ENCODE data around the gene TXNL4A. TPM values are rescaled to one million over a fixed set of nuclear protein-coding genes. Genes with fewer than 3 reads are reported as not detected.
A peak's percentile ranks its signal among the peaks of the same experiment; 100 is the strongest.
"Not testable (repeated sequence)": the region's sequence is repeated elsewhere in the genome, so short reads cannot be mapped to it uniquely, and the experiment has no call there.

TXNL4A gene
- total RNA-seq, 1 donor from 2014 or later = 78.2 TPM

GRCh38 chr18:80004600-80005342 is 16.4 kb upstream of the TXNL4A start:
- intact Hi-C loops (cut with DNase I) = no loop called here
- ATAC-seq (ENCODE audit: poor library complexity) (no peak), DNase-seq (no peak)

GRCh38 chr18:80002468-80002867 is 14.1 kb upstream of the TXNL4A start:
- no peak for DNase-seq
- no peak for ATAC-seq (ENCODE audit: poor library complexity)
- intact Hi-C loops (cut with DNase I) = no loop called here

- ATAC-seq (ENCODE audit: poor library complexity) (no peak), DNase-seq (no peak)
- intact Hi-C loops (cut with DNase I) = no loop called here
Measured at GRCh38 chr18:80000877-80001276, 12.5 kb upstream of the TXNL4A start.

- intact Hi-C loops (cut with DNase I); DNase-seq; ATAC-seq (ENCODE audit: poor library complexity): not testable (repeated sequence)
Measured at GRCh38 chr18:79999701-80000100, 11.3 kb upstream of the TXNL4A start.

- no peak for ATAC-seq (ENCODE audit: poor library complexity)
- DNase-seq = no peak
- intact Hi-C loops (cut with DNase I) = no loop called here
Measured at GRCh38 chr18:79991494-79991893, 3.1 kb upstream of the TXNL4A start.

- DNase-seq = no peak
- intact Hi-C loops (cut with DNase I) = no loop called here
Measured at GRCh38 chr18:79989195-79989497, 783 bp upstream of the TXNL4A start.

GRCh38 chr18:79988071-79988450 is 302 bp downstream of the TXNL4A start:
- intact Hi-C loops (cut with DNase I) = no loop called here
- DNase-seq (peak; percentile 78), ATAC-seq (ENCODE audit: poor library complexity) (peak; percentile 65)

More at GRCh38 chr18:79989195-79989497, 783 bp upstream of the TXNL4A start:
- ATAC-seq (ENCODE audit: poor library complexity) = no peak

GRCh38 chr18:79987566-79987965 is 797 bp downstream of the TXNL4A start:
- intact Hi-C loops (cut with DNase I) = no loop called here
- DNase-seq = no peak
- no peak for ATAC-seq (ENCODE audit: poor library complexity)

- intact Hi-C loops (cut with DNase I) = no loop called here
- DNase-seq (no peak), ATAC-seq (ENCODE audit: poor library complexity) (no peak)
Measured at GRCh38 chr18:79986726-79987125, 1.6 kb downstream of the TXNL4A start.

GRCh38 chr18:79985172-79985571 is 3.2 kb downstream of the TXNL4A start:
- intact Hi-C loops (cut with DNase I) = no loop called here
- DNase-seq (no peak), ATAC-seq (ENCODE audit: poor library complexity) (no peak)

- DNase-seq (no peak), ATAC-seq (ENCODE audit: poor library complexity) (no peak)
- intact Hi-C loops (cut with DNase I) = no loop called here
Measured at GRCh38 chr18:79983793-79984192, 4.6 kb downstream of the TXNL4A start.

- no peak for DNase-seq
- intact Hi-C loops (cut with DNase I) = no loop called here
- ATAC-seq (ENCODE audit: poor library complexity) = no peak
Measured at GRCh38 chr18:79983253-79983652, 5.1 kb downstream of the TXNL4A start.

- intact Hi-C loops (cut with DNase I) = no loop called here
- DNase-seq (no peak), ATAC-seq (ENCODE audit: poor library complexity) (peak; percentile 19)
Measured at GRCh38 chr18:79982736-79983135, 5.6 kb downstream of the TXNL4A start.

GRCh38 chr18:79980585-79980984 is 7.8 kb downstream of the TXNL4A start:
- ATAC-seq (ENCODE audit: poor library complexity) (no peak), DNase-seq (no peak)
- intact Hi-C loops (cut with DNase I) = no loop called here

GRCh38 chr18:79979843-79980242 is 8.5 kb downstream of the TXNL4A start:
- ATAC-seq (ENCODE audit: poor library complexity) (no peak), DNase-seq (no peak)
- intact Hi-C loops (cut with DNase I) = no loop called here

GRCh38 chr18:79975985-79976680 is 12.2 kb downstream of the TXNL4A start:
- no peak for DNase-seq
- intact Hi-C loops (cut with DNase I) = no loop called here
- peak; percentile 73 for ATAC-seq (ENCODE audit: poor library complexity)

GRCh38 chr18:79975043-79975442 is 13.3 kb downstream of the TXNL4A start:
- DNase-seq (no peak), ATAC-seq (ENCODE audit: poor library complexity) (no peak)
- intact Hi-C loops (cut with DNase I) = no loop called here

GRCh38 chr18:79974025-79974654 is 14.2 kb downstream of the TXNL4A start:
- no peak for ATAC-seq (ENCODE audit: poor library complexity)
- no peak for DNase-seq
- intact Hi-C loops (cut with DNase I) = no loop called here

- intact Hi-C loops (cut with DNase I) = no loop called here
- DNase-seq (no peak), ATAC-seq (ENCODE audit: poor library complexity) (no peak)
Measured at GRCh38 chr18:79973517-79973916, 14.8 kb downstream of the TXNL4A start.

- DNase-seq (no peak), ATAC-seq (ENCODE audit: poor library complexity) (no peak)
- intact Hi-C loops (cut with DNase I) = no loop called here
Measured at GRCh38 chr18:79972720-79973119, 15.6 kb downstream of the TXNL4A start.

All from Right ventricle myocardium superior (tissue), 1 donor.